SK-N-SH (cell line): ENCODE measurements around the gene IRGQ. TPM values are rescaled to one million over a fixed set of nuclear protein-coding genes. Genes with fewer than 3 reads are reported as not detected.
"Not testable (repeated sequence)": the region's sequence is repeated elsewhere in the genome, so short reads cannot be mapped to it uniquely, and the experiment has no call there.

Experiments
- CTCF ChIA-PET: fragments of 300-600, 350-600 bp; formaldehyde crosslinking; extraction: SDS; loops from one replicate; lab custom pipeline; 2021; lab: Yijun Ruan, JAX
- POLR2A ChIA-PET: fragments of 350-600 bp; sonication (Branson Sonifier 250); formaldehyde crosslinking; extraction: SDS; loops from one replicate; lab custom pipeline; 2020; ENCODE audit warnings: antibody characterized with exemption, inconsistent platforms; lab: Yijun Ruan, JAX
- DNase-seq: peaks from one replicate; pipeline ENCODE4 v3.0.0; 2012
- H2AFZ ChIP-seq: fragments of 200-600 bp; sonication (generic); 2 replicates; pipeline ENCODE4 v1.8.1; 2016; ENCODE audit warnings: antibody characterized with exemption, mild to moderate bottlenecking, low read depth
- H3F3A ChIP-seq: fragments of 200-600 bp; sonication (generic); replicated peaks from 2 replicates; pipeline ENCODE3; 2016; ENCODE audit warnings: antibody characterized with exemption, mild to moderate bottlenecking; ENCODE audit not compliant: insufficient read depth
- H3K27ac ChIP-seq, 2 experiments: fragments of 200-500 bp in 1 of 2; fragments of 200-600 bp in 1 of 2; sonication (Bioruptor generic) in 1 of 2; sonication (generic), shearing (Covaris generic) in 1 of 2; 2 replicates each; pipeline versions ENCODE4 v1.5.1 to v1.6.1; 2014 to 2016; ENCODE audit warnings: low read depth in 2 of 2, inconsistent platforms in 1 of 2, low read length in 1 of 2, mild to moderate bottlenecking in 1 of 2, mixed read lengths in 1 of 2
- H3K27me3 ChIP-seq: fragments of 200-600 bp; sonication (generic), shearing (Covaris generic); 2 replicates; pipeline ENCODE4 v1.6.1; 2016; ENCODE audit warnings: mixed run types; ENCODE audit not compliant: insufficient read depth
- H3K36me3 ChIP-seq, 2 experiments: fragments of 200-500 bp in 1 of 2; fragments of 200-600 bp in 1 of 2; sonication (Bioruptor generic) in 1 of 2; sonication (generic) in 1 of 2; replicated peaks in 1 of 2; 2 replicates each; pipeline versions ENCODE3 to v1.5.1; 2014 to 2016; ENCODE audit warnings: low read length in 1 of 2, mild to moderate bottlenecking in 1 of 2; ENCODE audit not compliant: insufficient read depth in 2 of 2, control insufficient read depth in 1 of 2
- H3K4me1 ChIP-seq, 2 experiments: fragments of 200-500 bp in 1 of 2; fragments of 200-600 bp in 1 of 2; sonication (Bioruptor generic) in 1 of 2; sonication (generic), shearing (Covaris generic) in 1 of 2; 2 replicates each; pipeline versions ENCODE4 v1.5.1 to v1.6.1; 2014 to 2016; ENCODE audit warnings: low read depth in 1 of 2, low read length in 1 of 2, mixed run types in 1 of 2; ENCODE audit not compliant: insufficient read depth in 2 of 2, control insufficient read depth in 1 of 2
- H3K4me2 ChIP-seq: fragments of 200-600 bp; sonication (generic), shearing (Covaris generic); 2 replicates; pipeline ENCODE4 v1.6.1; 2017; ENCODE audit warnings: mixed run types
- H3K4me3 ChIP-seq, 2 experiments: fragments of 200-500 bp in 1 of 2; fragments of 200-600 bp in 1 of 2; sonication (Bioruptor generic) in 1 of 2; sonication (generic), shearing (Covaris generic) in 1 of 2; 2 replicates each; pipeline versions ENCODE4 v1.5.1 to v1.8.1; 2014 to 2016; ENCODE audit warnings: low read depth in 2 of 2, inconsistent platforms in 1 of 2, low read length in 1 of 2, mild to moderate bottlenecking in 1 of 2, mixed read lengths in 1 of 2, moderate library complexity in 1 of 2
- H3K79me2 ChIP-seq: fragments of 200-600 bp; sonication (generic); 2 replicates; pipeline ENCODE4 v1.8.1; 2017; ENCODE audit warnings: mild to moderate bottlenecking; ENCODE audit not compliant: insufficient read depth
- H3K9ac ChIP-seq: fragments of 200-600 bp; sonication (generic); 2 replicates; pipeline ENCODE4 v1.6.1; 2017; ENCODE audit warnings: mixed run types
- H3K9me2 ChIP-seq: fragments of 200-600 bp; sonication (generic); 2 replicates; pipeline ENCODE4 v1.6.1; 2017; ENCODE audit warnings: mixed run types
- H3K9me3 ChIP-seq: fragments of 200-600 bp; sonication (generic); 2 replicates; pipeline ENCODE4 v1.6.1; 2017; ENCODE audit warnings: mixed run types, mild to moderate bottlenecking, moderate library complexity
- H4K20me1 ChIP-seq: fragments of 200-600 bp; sonication (generic); 2 replicates; pipeline ENCODE4 v1.6.1; 2017; ENCODE audit warnings: mild to moderate bottlenecking, mixed run types; ENCODE audit not compliant: insufficient read depth
- EP300 ChIP-seq, 2 experiments: IDR thresholded peaks; 2 replicates each; pipeline versions ENCODE4 v1.4.0 to v1.6.1; 2012; ENCODE audit warnings: borderline replicate concordance in 1 of 2, low read depth in 1 of 2, low read length in 1 of 2
- FOXJ3 ChIP-seq: sonication (generic); formaldehyde crosslinking; IDR thresholded peaks from 2 replicates; pipeline ENCODE4 v1.5.1; 2020; ENCODE audit warnings: mild to moderate bottlenecking, missing genetic modification reagents
- GABPA ChIP-seq: IDR thresholded peaks from 2 replicates; pipeline ENCODE4 v1.4.0; 2012; ENCODE audit warnings: low read depth, mild to moderate bottlenecking
- JUND ChIP-seq: IDR thresholded peaks from 2 replicates; pipeline ENCODE4 v1.4.0; 2012
- MEF2A ChIP-seq: IDR thresholded peaks from 2 replicates; pipeline ENCODE4 v1.4.0; 2012; ENCODE audit warnings: low read depth, borderline replicate concordance
- RCOR1 ChIP-seq: fragments of 150-350 bp; IDR thresholded peaks from 2 replicates; pipeline ENCODE4 v1.6.1; 2017; ENCODE audit warnings: antibody characterized with exemption, low read length
- YY1 ChIP-seq: IDR thresholded peaks from 2 replicates; pipeline ENCODE4 v1.4.0; 2012; ENCODE audit warnings: low read depth, mild to moderate bottlenecking
- WGBS: methylation state at CpG from one replicate; pipeline ENCODE4 v1.1.6; 2017; ENCODE audit warnings: low lambda C conversion rate; 5-methylcytosine and 5-hydroxymethylcytosine counted together
- polyA plus RNA-seq, 3 experiments: library from polyadenylated mRNA; depleted of rRNA; stranded (reverse); fragments of >200 nt; gene quantifications; 2 replicates each; pipeline ENCODE4 v1.2.3, GENCODE V29; 2012
- TF ChIP-seq, protein P1 (sequence below): IDR thresholded peaks from 2 replicates; pipeline ENCODE4 v1.4.0; 2012; ENCODE audit warnings: low read depth, borderline replicate concordance

IRGQ gene
- polyA plus RNA-seq, 1 of the 3 experiments (the other 2 are of a cell fraction) = 8.4 TPM

DNA sequence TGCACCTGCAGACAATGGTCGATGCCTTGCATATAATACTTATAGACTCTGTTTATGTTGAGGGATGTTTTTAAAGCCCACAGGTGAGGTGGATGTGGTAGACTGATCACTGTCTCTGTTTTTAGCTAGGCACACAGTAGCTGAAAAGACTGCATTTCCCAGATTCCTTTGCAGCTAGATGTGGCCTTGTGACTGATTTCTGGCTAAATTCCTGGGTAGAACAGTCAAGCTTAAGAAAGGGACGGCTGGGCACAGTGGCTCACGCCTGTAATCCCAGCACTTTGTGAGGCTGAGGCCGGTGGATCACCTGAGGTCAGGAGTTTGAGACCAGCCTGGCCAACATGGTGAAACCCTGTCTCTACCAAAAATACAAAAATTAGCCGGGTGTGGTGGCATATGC lies 4.4 kb upstream of the IRGQ start:
- H3K27ac ChIP-seq, H3K27me3 ChIP-seq, POLR2A ChIA-PET, H2AFZ ChIP-seq, DNase-seq, H3K9me3 ChIP-seq, H4K20me1 ChIP-seq, H3K9ac ChIP-seq, H3K4me2 ChIP-seq, H3K9me2 ChIP-seq, H3K4me3 ChIP-seq: not testable (repeated sequence)
- peaks cover 29% of the 10 kb centered on the region for H3F3A ChIP-seq
- 86% methylated on average over 5 of the region's 5 CpGs for WGBS
- H3K36me3 ChIP-seq = peaks cover 11 to 29% of the 10 kb centered on the region in 2 experiments
- peaks cover 0 to 13% of the 10 kb centered on the region in 2 experiments; a peak in 1 of 4 replicates for H3K4me1 ChIP-seq
- H3K79me2 ChIP-seq = peaks cover 49% of the 10 kb centered on the region
- CTCF ChIA-PET = interaction anchor here (0.9 to 1.9 kb wide), 4 partner anchors 15 to 145 kb away, joined by 3 to 5 read pairs (median 4); no protein-coding TSS in a partner anchor

DNA sequence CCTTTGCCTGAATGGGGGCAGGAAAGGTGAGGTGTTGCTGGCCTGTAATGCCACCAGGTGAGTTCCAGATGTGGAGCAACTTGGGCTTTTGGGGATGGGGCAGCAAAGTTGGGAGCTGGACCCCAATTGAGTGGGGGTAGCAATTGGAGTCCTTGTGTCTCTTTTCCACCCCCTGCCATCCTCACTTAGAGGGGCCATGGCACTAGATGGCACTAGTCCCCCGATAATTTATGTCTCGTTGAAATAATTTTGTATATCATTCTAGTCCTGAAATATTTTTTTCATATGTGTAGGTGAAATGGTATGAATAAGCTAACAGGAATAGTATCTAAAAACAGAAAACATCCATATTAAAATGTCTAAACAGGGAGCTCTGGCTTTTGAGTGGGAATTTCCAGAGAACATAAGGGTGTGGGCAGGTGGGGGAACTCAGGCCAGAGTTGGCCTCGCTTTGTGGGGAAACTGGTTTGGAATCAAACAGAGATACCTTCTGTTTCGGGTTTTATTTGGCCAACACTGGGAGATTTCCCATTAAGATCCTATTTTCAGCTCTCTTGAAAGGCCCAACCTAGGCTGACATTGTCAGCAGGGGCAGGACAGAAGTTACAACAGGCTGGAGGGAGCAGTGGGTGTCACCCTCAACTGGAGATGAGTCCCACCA lies 3.8 kb upstream of the IRGQ start:
- H3K9ac ChIP-seq = no peak overlapping the region
- H3K4me1 ChIP-seq = peaks cover 0 to 15% of the 10 kb centered on the region in 2 experiments; a peak in 1 of 4 replicates
- H3K4me3 ChIP-seq = no peak overlapping the region
- H2AFZ ChIP-seq = no peak overlapping the region
- DNase-seq = no peak
- H3K27ac ChIP-seq = no peak overlapping the region
- no peaks in the 10 kb centered on the region for H3K9me2 ChIP-seq
- peaks cover 55% of the 10 kb centered on the region for H3K79me2 ChIP-seq
- H3K9me3 ChIP-seq = no peaks in the 10 kb centered on the region
- no peak for TF ChIP-seq MEF2A
- no peak for TF ChIP-seq RCOR1
- TF ChIP-seq EP300 (IDR thresholded peaks at IDR 0.05; ENCODE audit: borderline replicate concordance in 1 of 2, low read depth in 1 of 2, low read length in 1 of 2) = no peak
- TF ChIP-seq, protein P1, sequence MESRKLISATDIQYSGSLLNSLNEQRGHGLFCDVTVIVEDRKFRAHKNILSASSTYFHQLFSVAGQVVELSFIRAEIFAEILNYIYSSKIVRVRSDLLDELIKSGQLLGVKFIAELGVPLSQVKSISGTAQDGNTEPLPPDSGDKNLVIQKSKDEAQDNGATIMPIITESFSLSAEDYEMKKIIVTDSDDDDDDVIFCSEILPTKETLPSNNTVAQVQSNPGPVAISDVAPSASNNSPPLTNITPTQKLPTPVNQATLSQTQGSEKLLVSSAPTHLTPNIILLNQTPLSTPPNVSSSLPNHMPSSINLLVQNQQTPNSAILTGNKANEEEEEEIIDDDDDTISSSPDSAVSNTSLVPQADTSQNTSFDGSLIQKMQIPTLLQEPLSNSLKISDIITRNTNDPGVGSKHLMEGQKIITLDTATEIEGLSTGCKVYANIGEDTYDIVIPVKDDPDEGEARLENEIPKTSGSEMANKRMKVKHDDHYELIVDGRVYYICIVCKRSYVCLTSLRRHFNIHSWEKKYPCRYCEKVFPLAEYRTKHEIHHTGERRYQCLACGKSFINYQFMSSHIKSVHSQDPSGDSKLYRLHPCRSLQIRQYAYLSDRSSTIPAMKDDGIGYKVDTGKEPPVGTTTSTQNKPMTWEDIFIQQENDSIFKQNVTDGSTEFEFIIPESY = no peak
- no peak for TF ChIP-seq YY1
- no peak for TF ChIP-seq GABPA
- no peak for TF ChIP-seq FOXJ3 (CRISPR knock-in tag)
- no peak for TF ChIP-seq JUND
- peaks cover 30% of the 10 kb centered on the region for H3F3A ChIP-seq
- H3K36me3 ChIP-seq = peaks cover 11 to 29% of the 10 kb centered on the region in 2 experiments
- H4K20me1 ChIP-seq = no peaks in the 10 kb centered on the region
- WGBS = 97% methylated on average over 4 of the region's 4 CpGs
- CTCF ChIA-PET = interaction anchor here (0.7 to 1.9 kb wide), 5 partner anchors 16 to 175 kb away, joined by 3 to 5 read pairs (median 3); no protein-coding TSS in a partner anchor
- no peaks in the 10 kb centered on the region for H3K27me3 ChIP-seq
- H3K4me2 ChIP-seq = no peak overlapping the region
- POLR2A ChIA-PET = no interaction called here
